SK-N-SH treated with all-trans-retinoic acid at 6 μM for 48 hours (cell line): ENCODE measurements around the gene TEX36.

Experiments
- ATAC-seq: fragments of 200-7000 bp; cut with Tn5 transposase; 3 replicates; pipeline ENCODE4 v1.9.1; 2020; ENCODE audit warnings: mild to moderate bottlenecking, moderate library complexity
- ARNTL ChIP-seq: fragments of 450-650 bp; formaldehyde crosslinking; IDR thresholded peaks from 2 replicates; pipeline ENCODE4 v1.5.0; 2020; ENCODE audit warnings: low read depth, mild to moderate bottlenecking, moderate library complexity, borderline replicate concordance
- BACH2 ChIP-seq: fragments of 250-450 bp; sonication (Bioruptor Pico); IDR thresholded peaks from 2 replicates; pipeline ENCODE4 v1.9.0; 2021; ENCODE audit warnings: mild to moderate bottlenecking, borderline replicate concordance
- CSDC2 ChIP-seq: fragments of 250-450 bp; sonication (Bioruptor Pico); IDR thresholded peaks from 2 replicates; pipeline ENCODE4 v1.5.0; 2020; ENCODE audit warnings: mild to moderate bottlenecking, moderate library complexity
- ESRRG ChIP-seq: fragments of 250-450 bp; sonication (Bioruptor Pico); IDR thresholded peaks from 2 replicates; pipeline ENCODE4 v1.6.1; 2021; ENCODE audit warnings: mild to moderate bottlenecking
- GLIS3 ChIP-seq: fragments of 250-450 bp; sonication (Bioruptor Pico); IDR thresholded peaks from 2 replicates; pipeline ENCODE4 v1.5.0; 2020; ENCODE audit warnings: mild to moderate bottlenecking, moderate library complexity
- ISL1 ChIP-seq: fragments of 250-450 bp; sonication (Bioruptor Pico); IDR thresholded peaks from 2 replicates; pipeline ENCODE4 v2.1.2; 2022; ENCODE audit warnings: mild to moderate bottlenecking, moderate library complexity
- OSR1 ChIP-seq: fragments of 250-450 bp; sonication (Bioruptor Pico); IDR thresholded peaks from 2 replicates; pipeline ENCODE4 v1.8.0; 2022; ENCODE audit warnings: moderate library complexity, mild to moderate bottlenecking, inconsistent platforms
- PPARA ChIP-seq: fragments of 250-450 bp; sonication (Bioruptor Pico); IDR thresholded peaks from 2 replicates; pipeline ENCODE4 v1.5.0; 2020; ENCODE audit warnings: mild to moderate bottlenecking, borderline replicate concordance
- RARB ChIP-seq: fragments of 250-450 bp; sonication (Bioruptor Pico); IDR thresholded peaks from 2 replicates; pipeline ENCODE4 v1.8.0; 2021; ENCODE audit warnings: mild to moderate bottlenecking, moderate library complexity
- SNAI2 ChIP-seq: fragments of 250-450 bp; sonication (Bioruptor Pico); IDR thresholded peaks from 2 replicates; pipeline ENCODE4 v1.5.0; 2020; ENCODE audit warnings: mild to moderate bottlenecking, moderate library complexity
- TOX ChIP-seq: fragments of 250-450 bp; sonication (Bioruptor Pico); IDR thresholded peaks from 2 replicates; pipeline ENCODE4 v1.8.0; 2021; ENCODE audit warnings: mild to moderate bottlenecking, moderate library complexity, borderline replicate concordance
- ZC3H10 ChIP-seq: fragments of 250-450 bp; sonication (Bioruptor Pico); IDR thresholded peaks from 2 replicates; pipeline ENCODE4 v1.5.1; 2021; ENCODE audit warnings: mild to moderate bottlenecking, moderate library complexity
- ZFP3 ChIP-seq: fragments of 250-450 bp; sonication (Bioruptor Pico); IDR thresholded peaks from 2 replicates; pipeline ENCODE4 v1.5.0; 2020; ENCODE audit warnings: mild to moderate bottlenecking, moderate library complexity
- ZFP30 ChIP-seq: fragments of 450-650 bp; formaldehyde crosslinking; IDR thresholded peaks from 2 replicates; pipeline ENCODE4 v1.5.0; 2022; ENCODE audit warnings: mild to moderate bottlenecking, moderate library complexity
- ZNF70 ChIP-seq: fragments of 450-650 bp; formaldehyde crosslinking; IDR thresholded peaks from 2 replicates; pipeline ENCODE4 v1.5.0; 2020; ENCODE audit warnings: mild to moderate bottlenecking, moderate library complexity
- ZNF8 ChIP-seq: fragments of 450-650 bp; formaldehyde crosslinking; IDR thresholded peaks from 2 replicates; pipeline ENCODE4 v1.5.0; 2020; ENCODE audit warnings: mild to moderate bottlenecking, moderate library complexity
- TF ChIP-seq, protein P1 (sequence below): fragments of 250-450 bp; sonication (Bioruptor Pico); IDR thresholded peaks from 2 replicates; pipeline ENCODE4 v1.5.0; 2020; ENCODE audit warnings: mild to moderate bottlenecking, moderate library complexity
- TF ChIP-seq, protein P2 (sequence below): fragments of 250-450 bp; sonication (Bioruptor Pico); IDR thresholded peaks from 2 replicates; pipeline ENCODE4 v1.5.1; 2021; ENCODE audit warnings: mild to moderate bottlenecking, moderate library complexity
- TF ChIP-seq, protein P3 (sequence below): fragments of 250-450 bp; sonication (Bioruptor Pico); IDR thresholded peaks from 2 replicates; pipeline ENCODE4 v1.5.1; 2020; ENCODE audit warnings: low read depth, mild to moderate bottlenecking, moderate library complexity
- TF ChIP-seq, protein P4 (sequence below): fragments of 250-450 bp; sonication (Bioruptor Pico); IDR thresholded peaks from 2 replicates; pipeline ENCODE4 v1.8.0; 2021; ENCODE audit warnings: low read depth, mild to moderate bottlenecking, moderate library complexity, borderline replicate concordance
- TF ChIP-seq, protein P5 (sequence below): fragments of 250-450 bp; sonication (Bioruptor Pico); IDR thresholded peaks from 2 replicates; pipeline ENCODE4 v1.8.0; 2020; ENCODE audit warnings: mild to moderate bottlenecking, moderate library complexity, borderline replicate concordance

Gene TEX36

DNA sequence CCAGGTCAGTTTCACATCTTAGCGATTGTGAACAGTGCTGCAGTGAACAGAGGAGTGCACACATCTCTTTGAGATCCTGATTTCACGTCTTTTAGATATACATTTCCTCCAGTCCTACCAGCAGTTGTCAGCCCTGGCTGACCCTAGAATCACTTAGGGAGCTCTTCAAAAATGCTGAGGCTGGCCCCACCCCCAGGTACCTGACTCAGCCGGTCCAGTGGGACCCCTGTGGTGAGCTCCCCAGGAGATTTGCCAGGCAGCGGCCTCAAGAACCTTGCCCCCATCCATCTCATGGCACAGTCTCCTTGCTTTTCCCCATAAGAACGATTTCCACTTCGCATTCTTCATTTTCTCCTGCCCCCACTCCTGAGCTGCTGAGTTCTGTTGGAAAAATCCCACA lies 45.5 kb downstream of the TEX36 start:
- no peak for TF ChIP-seq OSR1 (CRISPR knock-in tag)
- TF ChIP-seq, all 23 proteins: peak for 0

DNA sequence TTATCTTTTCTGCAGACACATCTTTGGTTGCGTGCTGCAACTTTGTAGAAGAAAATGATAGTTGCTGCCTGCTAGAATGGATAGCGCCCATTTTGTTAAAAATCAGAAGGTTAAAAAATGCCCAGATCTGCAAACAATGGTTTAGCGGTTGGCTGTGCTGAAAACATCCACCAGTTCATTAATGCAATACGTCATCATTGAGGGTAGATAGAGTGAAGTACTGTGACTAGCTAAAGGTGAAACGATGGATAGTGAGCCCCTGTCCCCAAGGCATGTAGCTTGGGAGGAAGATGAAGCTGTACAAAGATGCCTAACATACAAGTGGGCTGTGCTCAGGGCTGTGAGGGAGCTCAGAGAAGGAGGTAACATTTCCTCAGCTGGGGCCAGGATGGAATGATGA lies 48.4 kb downstream of the TEX36 start:
- no peak for ATAC-seq
- no peak for TF ChIP-seq BACH2
- no peak for TF ChIP-seq ZC3H10 (CRISPR knock-in tag)
- no peak for TF ChIP-seq PPARA
- no peak for TF ChIP-seq CSDC2 (CRISPR knock-in tag)
- TF ChIP-seq TOX (CRISPR knock-in tag) = no peak
- no peak for TF ChIP-seq ARNTL (CRISPR knock-in tag)
- TF ChIP-seq SNAI2 (CRISPR knock-in tag) = no peak
- TF ChIP-seq, protein P1, sequence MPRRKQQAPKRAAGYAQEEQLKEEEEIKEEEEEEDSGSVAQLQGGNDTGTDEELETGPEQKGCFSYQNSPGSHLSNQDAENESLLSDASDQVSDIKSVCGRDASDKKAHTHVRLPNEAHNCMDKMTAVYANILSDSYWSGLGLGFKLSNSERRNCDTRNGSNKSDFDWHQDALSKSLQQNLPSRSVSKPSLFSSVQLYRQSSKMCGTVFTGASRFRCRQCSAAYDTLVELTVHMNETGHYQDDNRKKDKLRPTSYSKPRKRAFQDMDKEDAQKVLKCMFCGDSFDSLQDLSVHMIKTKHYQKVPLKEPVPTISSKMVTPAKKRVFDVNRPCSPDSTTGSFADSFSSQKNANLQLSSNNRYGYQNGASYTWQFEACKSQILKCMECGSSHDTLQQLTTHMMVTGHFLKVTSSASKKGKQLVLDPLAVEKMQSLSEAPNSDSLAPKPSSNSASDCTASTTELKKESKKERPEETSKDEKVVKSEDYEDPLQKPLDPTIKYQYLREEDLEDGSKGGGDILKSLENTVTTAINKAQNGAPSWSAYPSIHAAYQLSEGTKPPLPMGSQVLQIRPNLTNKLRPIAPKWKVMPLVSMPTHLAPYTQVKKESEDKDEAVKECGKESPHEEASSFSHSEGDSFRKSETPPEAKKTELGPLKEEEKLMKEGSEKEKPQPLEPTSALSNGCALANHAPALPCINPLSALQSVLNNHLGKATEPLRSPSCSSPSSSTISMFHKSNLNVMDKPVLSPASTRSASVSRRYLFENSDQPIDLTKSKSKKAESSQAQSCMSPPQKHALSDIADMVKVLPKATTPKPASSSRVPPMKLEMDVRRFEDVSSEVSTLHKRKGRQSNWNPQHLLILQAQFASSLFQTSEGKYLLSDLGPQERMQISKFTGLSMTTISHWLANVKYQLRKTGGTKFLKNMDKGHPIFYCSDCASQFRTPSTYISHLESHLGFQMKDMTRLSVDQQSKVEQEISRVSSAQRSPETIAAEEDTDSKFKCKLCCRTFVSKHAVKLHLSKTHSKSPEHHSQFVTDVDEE = no peak
- TF ChIP-seq, protein P2, sequence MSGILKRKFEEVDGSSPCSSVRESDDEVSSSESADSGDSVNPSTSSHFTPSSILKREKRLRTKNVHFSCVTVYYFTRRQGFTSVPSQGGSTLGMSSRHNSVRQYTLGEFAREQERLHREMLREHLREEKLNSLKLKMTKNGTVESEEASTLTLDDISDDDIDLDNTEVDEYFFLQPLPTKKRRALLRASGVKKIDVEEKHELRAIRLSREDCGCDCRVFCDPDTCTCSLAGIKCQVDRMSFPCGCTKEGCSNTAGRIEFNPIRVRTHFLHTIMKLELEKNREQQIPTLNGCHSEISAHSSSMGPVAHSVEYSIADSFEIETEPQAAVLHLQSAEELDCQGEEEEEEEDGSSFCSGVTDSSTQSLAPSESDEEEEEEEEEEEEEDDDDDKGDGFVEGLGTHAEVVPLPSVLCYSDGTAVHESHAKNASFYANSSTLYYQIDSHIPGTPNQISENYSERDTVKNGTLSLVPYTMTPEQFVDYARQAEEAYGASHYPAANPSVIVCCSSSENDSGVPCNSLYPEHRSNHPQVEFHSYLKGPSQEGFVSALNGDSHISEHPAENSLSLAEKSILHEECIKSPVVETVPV (CRISPR knock-in tag) = no peak
- TF ChIP-seq, protein P3, sequence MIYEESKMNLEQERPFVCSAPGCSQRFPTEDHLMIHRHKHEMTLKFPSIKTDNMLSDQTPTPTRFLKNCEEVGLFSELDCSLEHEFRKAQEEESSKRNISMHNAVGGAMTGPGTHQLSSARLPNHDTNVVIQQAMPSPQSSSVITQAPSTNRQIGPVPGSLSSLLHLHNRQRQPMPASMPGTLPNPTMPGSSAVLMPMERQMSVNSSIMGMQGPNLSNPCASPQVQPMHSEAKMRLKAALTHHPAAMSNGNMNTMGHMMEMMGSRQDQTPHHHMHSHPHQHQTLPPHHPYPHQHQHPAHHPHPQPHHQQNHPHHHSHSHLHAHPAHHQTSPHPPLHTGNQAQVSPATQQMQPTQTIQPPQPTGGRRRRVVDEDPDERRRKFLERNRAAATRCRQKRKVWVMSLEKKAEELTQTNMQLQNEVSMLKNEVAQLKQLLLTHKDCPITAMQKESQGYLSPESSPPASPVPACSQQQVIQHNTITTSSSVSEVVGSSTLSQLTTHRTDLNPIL (CRISPR knock-in tag) = no peak
- TF ChIP-seq ZNF8 (CRISPR knock-in tag) = no peak
- no peak for TF ChIP-seq OSR1 (CRISPR knock-in tag)
- TF ChIP-seq ESRRG (CRISPR knock-in tag) = no peak
- TF ChIP-seq GLIS3 (CRISPR knock-in tag) = no peak
- TF ChIP-seq ISL1 (CRISPR knock-in tag) = no peak
- TF ChIP-seq, protein P4, sequence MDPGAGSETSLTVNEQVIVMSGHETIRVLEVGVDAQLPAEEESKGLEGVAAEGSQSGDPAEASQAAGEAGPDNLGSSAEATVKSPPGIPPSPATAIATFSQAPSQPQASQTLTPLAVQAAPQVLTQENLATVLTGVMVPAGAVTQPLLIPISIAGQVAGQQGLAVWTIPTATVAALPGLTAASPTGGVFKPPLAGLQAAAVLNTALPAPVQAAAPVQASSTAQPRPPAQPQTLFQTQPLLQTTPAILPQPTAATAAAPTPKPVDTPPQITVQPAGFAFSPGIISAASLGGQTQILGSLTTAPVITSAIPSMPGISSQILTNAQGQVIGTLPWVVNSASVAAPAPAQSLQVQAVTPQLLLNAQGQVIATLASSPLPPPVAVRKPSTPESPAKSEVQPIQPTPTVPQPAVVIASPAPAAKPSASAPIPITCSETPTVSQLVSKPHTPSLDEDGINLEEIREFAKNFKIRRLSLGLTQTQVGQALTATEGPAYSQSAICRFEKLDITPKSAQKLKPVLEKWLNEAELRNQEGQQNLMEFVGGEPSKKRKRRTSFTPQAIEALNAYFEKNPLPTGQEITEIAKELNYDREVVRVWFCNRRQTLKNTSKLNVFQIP (CRISPR knock-in tag) = no peak
- TF ChIP-seq ZFP3 (CRISPR knock-in tag) = no peak
- no peak for TF ChIP-seq ZNF70

More for the DNA sequence above, 45.5 kb downstream of the TEX36 start:
- no peak for ATAC-seq

DNA sequence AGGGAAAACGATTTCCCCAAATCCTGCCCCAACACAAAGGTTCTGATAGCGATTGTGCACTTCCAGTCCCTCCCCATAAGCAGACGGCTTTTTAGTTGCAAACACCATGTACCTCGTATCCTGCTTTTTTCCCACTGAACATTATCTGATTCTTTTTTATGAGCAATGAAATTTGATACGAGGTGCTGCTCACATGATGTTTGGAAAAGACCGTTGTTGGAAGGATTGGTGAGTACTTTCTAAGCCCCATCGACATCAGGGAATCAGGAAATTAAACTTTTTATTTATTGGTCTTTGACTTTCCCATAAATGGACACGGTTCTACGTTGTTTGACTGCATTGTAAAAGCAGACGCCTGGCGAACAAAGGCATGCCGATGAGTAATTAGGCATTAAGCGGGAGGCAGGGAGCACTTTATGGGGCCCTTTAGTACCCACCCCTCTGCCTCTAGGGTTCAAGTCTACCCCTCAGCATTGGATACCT lies 49.4 kb downstream of the TEX36 start:
- ATAC-seq = no peak
- TF ChIP-seq ZC3H10 (CRISPR knock-in tag) (no peak), ZFP30 (CRISPR knock-in tag) (no peak), PPARA (no peak), ZFP3 (CRISPR knock-in tag) (no peak), GLIS3 (CRISPR knock-in tag) (no peak), RARB (CRISPR knock-in tag) (no peak), ISL1 (CRISPR knock-in tag) (no peak), ARNTL (CRISPR knock-in tag) (no peak), OSR1 (CRISPR knock-in tag) (no peak), ZNF70 (no peak)
- TF ChIP-seq, protein P3 (CRISPR knock-in tag) = no peak
- TF ChIP-seq, protein P4 (CRISPR knock-in tag) = no peak
- TF ChIP-seq, protein P5, sequence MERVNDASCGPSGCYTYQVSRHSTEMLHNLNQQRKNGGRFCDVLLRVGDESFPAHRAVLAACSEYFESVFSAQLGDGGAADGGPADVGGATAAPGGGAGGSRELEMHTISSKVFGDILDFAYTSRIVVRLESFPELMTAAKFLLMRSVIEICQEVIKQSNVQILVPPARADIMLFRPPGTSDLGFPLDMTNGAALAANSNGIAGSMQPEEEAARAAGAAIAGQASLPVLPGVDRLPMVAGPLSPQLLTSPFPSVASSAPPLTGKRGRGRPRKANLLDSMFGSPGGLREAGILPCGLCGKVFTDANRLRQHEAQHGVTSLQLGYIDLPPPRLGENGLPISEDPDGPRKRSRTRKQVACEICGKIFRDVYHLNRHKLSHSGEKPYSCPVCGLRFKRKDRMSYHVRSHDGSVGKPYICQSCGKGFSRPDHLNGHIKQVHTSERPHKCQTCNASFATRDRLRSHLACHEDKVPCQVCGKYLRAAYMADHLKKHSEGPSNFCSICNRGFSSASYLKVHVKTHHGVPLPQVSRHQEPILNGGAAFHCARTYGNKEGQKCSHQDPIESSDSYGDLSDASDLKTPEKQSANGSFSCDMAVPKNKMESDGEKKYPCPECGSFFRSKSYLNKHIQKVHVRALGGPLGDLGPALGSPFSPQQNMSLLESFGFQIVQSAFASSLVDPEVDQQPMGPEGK (CRISPR knock-in tag) = no peak
- TF ChIP-seq, protein P1 = no peak
